H9 (cell line): ENCODE results near the gene HIPK1. TPM values are rescaled to one million over a fixed set of nuclear protein-coding genes. Genes with fewer than 3 reads are reported as not detected.
"Not testable (repeated sequence)": the region's sequence is repeated elsewhere in the genome, so short reads cannot be mapped to it uniquely, and the experiment has no call there.

Experiments
- DNase-seq: peaks from one replicate; pipeline ENCODE4 v3.0.0-alpha.2; 2017
- H2AFZ ChIP-seq: one replicate; pipeline ENCODE4 v1.6.1; 2013; ENCODE audit warnings: mild to moderate bottlenecking, low read length, control low read depth, moderate library complexity
- H2AK5ac ChIP-seq: 2 replicates; pipeline ENCODE4 v1.6.1; 2013; ENCODE audit warnings: low read length, control low read depth, mixed read lengths; ENCODE audit not compliant: insufficient read length
- H2BK120ac ChIP-seq: one replicate; pipeline ENCODE4 v1.6.1; 2013; ENCODE audit warnings: low read depth, mild to moderate bottlenecking, low read length, control low read depth, inconsistent platforms; ENCODE audit not compliant: poor library complexity, severe bottlenecking
- H2BK12ac ChIP-seq: 2 replicates; pipeline ENCODE4 v1.6.1; 2013; ENCODE audit warnings: low read length, control low read depth, mixed read lengths, low read depth; ENCODE audit not compliant: insufficient read length
- H2BK15ac ChIP-seq: 2 replicates; pipeline ENCODE4 v1.6.1; 2013; ENCODE audit warnings: low read depth, low read length, control low read depth
- H2BK20ac ChIP-seq: one replicate; pipeline ENCODE4 v1.6.1; 2013; ENCODE audit warnings: low read depth, mild to moderate bottlenecking, low read length, control low read depth, inconsistent platforms; ENCODE audit not compliant: poor library complexity, severe bottlenecking
- H2BK5ac ChIP-seq: 2 replicates; pipeline ENCODE4 v1.6.1; 2013; ENCODE audit warnings: low read length, control low read depth, mixed read lengths; ENCODE audit not compliant: insufficient read length
- H3K14ac ChIP-seq: 2 replicates; pipeline ENCODE4 v1.6.1; 2013; ENCODE audit warnings: low read length, control low read depth; ENCODE audit not compliant: insufficient read depth
- H3K18ac ChIP-seq: 2 replicates; pipeline ENCODE4 v1.6.1; 2013; ENCODE audit warnings: low read depth, mild to moderate bottlenecking, mixed read lengths, low read length, control low read depth; ENCODE audit not compliant: insufficient read length
- H3K23ac ChIP-seq: 2 replicates; pipeline ENCODE4 v1.6.1; 2013; ENCODE audit warnings: low read length, control low read depth, mixed read lengths, low read depth; ENCODE audit not compliant: insufficient read length
- H3K23me2 ChIP-seq: 2 replicates; pipeline ENCODE4 v1.6.1; 2013; ENCODE audit warnings: low read depth, mild to moderate bottlenecking, mixed read lengths, low read length, control low read depth; ENCODE audit not compliant: insufficient read length, poor library complexity, severe bottlenecking
- H3K27ac ChIP-seq: 2 replicates; pipeline ENCODE4 v1.5.1; 2013; ENCODE audit warnings: low read length, control low read depth, mixed read lengths, low read depth; ENCODE audit not compliant: insufficient read length
- H3K27me3 ChIP-seq: 2 replicates; pipeline ENCODE4 v1.6.1; 2013; ENCODE audit warnings: low read length, control low read depth, inconsistent platforms; ENCODE audit not compliant: insufficient read depth
- H3K4ac ChIP-seq: 2 replicates; pipeline ENCODE4 v1.6.1; 2013; ENCODE audit warnings: low read depth, mild to moderate bottlenecking, control low read depth, inconsistent platforms, low read length, moderate library complexity
- H3K4me1 ChIP-seq: 2 replicates; pipeline ENCODE4 v1.6.1; 2013; ENCODE audit warnings: low read length, control low read depth, inconsistent platforms; ENCODE audit not compliant: insufficient read depth
- H3K4me2 ChIP-seq: 2 replicates; pipeline ENCODE4 v1.6.1; 2013; ENCODE audit warnings: low read length, control low read depth, mixed read lengths; ENCODE audit not compliant: insufficient read length, insufficient read depth
- H3K56ac ChIP-seq: 2 replicates; pipeline ENCODE4 v1.6.1; 2013; ENCODE audit warnings: low read depth, mild to moderate bottlenecking, mixed read lengths, low read length, control low read depth; ENCODE audit not compliant: insufficient read length
- H3K79me1 ChIP-seq: 2 replicates; pipeline ENCODE4 v1.6.1; 2013; ENCODE audit warnings: low read depth, mild to moderate bottlenecking, moderate library complexity, low read length, control low read depth, inconsistent platforms; ENCODE audit not compliant: insufficient read depth, poor library complexity, severe bottlenecking
- H3K79me2 ChIP-seq: 2 replicates; pipeline ENCODE4 v1.6.1; 2013; ENCODE audit warnings: low read length, control low read depth, inconsistent platforms; ENCODE audit not compliant: insufficient read depth
- H3K9ac ChIP-seq: 2 replicates; pipeline ENCODE4 v1.6.1; 2013; ENCODE audit warnings: low read length, control low read depth, mixed read lengths; ENCODE audit not compliant: insufficient read length; ENCODE audit errors: extremely low read depth
- H3K9me3 ChIP-seq: one replicate; pipeline ENCODE4 v1.6.1; 2013; ENCODE audit warnings: low read depth, low read length, inconsistent platforms; ENCODE audit not compliant: control insufficient read depth
- H3T11ph ChIP-seq: one replicate; pipeline ENCODE4 v1.6.1; 2013; ENCODE audit warnings: mild to moderate bottlenecking, low read length, control low read depth, inconsistent platforms
- H4K20me1 ChIP-seq: one replicate; pipeline ENCODE4 v1.6.1; 2013; ENCODE audit not compliant: control insufficient read depth, insufficient read length, insufficient read depth
- H4K5ac ChIP-seq: 2 replicates; pipeline ENCODE4 v1.6.1; 2013; ENCODE audit warnings: low read depth, mild to moderate bottlenecking, mixed read lengths, low read length, control low read depth; ENCODE audit not compliant: insufficient read length
- H4K8ac ChIP-seq: replicated peaks from 2 replicates; pipeline ENCODE4 v1.6.1; 2013; ENCODE audit warnings: low read length, control low read depth, mixed read lengths, low read depth; ENCODE audit not compliant: insufficient read length
- H4K91ac ChIP-seq: 2 replicates; pipeline ENCODE4 v1.6.1; 2013; ENCODE audit warnings: low read depth, mild to moderate bottlenecking, moderate library complexity, mixed read lengths, low read length, control low read depth; ENCODE audit not compliant: insufficient read length
- H3K27ac Mint-ChIP-seq, 3 experiments: 2 replicates in 2 of 3; 3 replicates in 1 of 3; pipeline ENCODE4 v1.8.0; 2020 to 2021; ENCODE audit warnings: mixed read lengths in 3 of 3, mild to moderate bottlenecking in 1 of 3, moderate library complexity in 1 of 3
- H3K27me3 Mint-ChIP-seq: 2 replicates; pipeline ENCODE4 v1.8.0; 2021; ENCODE audit warnings: low read depth, mild to moderate bottlenecking, moderate library complexity, mixed read lengths
- H3K36me3 Mint-ChIP-seq, 3 experiments: 2 replicates in 2 of 3; 3 replicates in 1 of 3; pipeline ENCODE4 v1.8.0; 2020 to 2021; ENCODE audit warnings: low read depth in 3 of 3, mixed read lengths in 3 of 3; ENCODE audit not compliant: insufficient read depth in 1 of 3
- H3K4me1 Mint-ChIP-seq, 2 experiments: 2 replicates each; pipeline ENCODE4 v1.8.0; 2020; ENCODE audit warnings: mixed read lengths in 2 of 2
- H3K4me3 Mint-ChIP-seq, 2 experiments: 2 replicates in 1 of 2; 3 replicates in 1 of 2; pipeline ENCODE4 v1.8.0; 2020 to 2021; ENCODE audit warnings: mild to moderate bottlenecking in 2 of 2, mixed read lengths in 2 of 2, moderate library complexity in 1 of 2
- H3K9me3 Mint-ChIP-seq, 2 experiments: 2 replicates in 1 of 2; 3 replicates in 1 of 2; pipeline ENCODE4 v1.8.0; 2020; ENCODE audit warnings: mild to moderate bottlenecking in 2 of 2, mixed read lengths in 2 of 2, moderate library complexity in 1 of 2
- WGBS: extraction: QIAGEN DNeasy Blood & Tissue Kit; methylation state at CpG from one replicate; pipeline ENCODE4 v1.1.7; 2013; ENCODE audit warnings: missing lambda C conversion rate, low lambda C conversion rate, mixed read lengths; ENCODE audit not compliant: insufficient read length; ENCODE audit errors: extremely low coverage; 5-methylcytosine and 5-hydroxymethylcytosine counted together
- total RNA-seq: library from RNA; stranded (reverse); gene quantifications from 2 replicates; pipeline ENCODE4 v1.2.1, GENCODE V29; 2021
- TF ChIP-seq, protein P1 (sequence below): fragments of 200-600 bp; sonication (generic); conservative IDR thresholded peaks from 3 replicates; pipeline ENCODE4 v1.8.0; 2021; ENCODE audit warnings: antibody characterized with exemption, mild to moderate bottlenecking

Gene HIPK1
- total RNA-seq, 1 experiment from 2014 or later: 65.7 TPM

DNA sequence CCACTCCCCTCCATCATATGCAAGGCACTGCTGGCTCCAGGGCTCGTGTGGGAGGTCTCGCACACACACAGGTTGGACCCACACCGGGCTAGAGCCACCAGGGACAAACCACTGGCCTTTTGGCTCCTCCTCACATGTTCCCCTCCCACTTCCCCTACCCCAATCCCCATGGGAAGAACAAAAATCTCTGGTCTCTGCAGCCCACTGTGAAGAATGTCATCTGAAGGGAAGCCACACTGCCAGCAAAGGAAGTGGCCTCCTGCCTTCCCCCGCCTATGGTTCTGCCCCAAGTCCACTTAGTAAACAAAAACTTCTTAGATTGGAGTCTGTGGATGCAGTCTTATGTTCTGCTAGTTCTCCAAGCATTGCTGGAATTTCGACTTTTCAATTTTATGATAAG, 74.3 kb downstream of the HIPK1 start:
- Histone ChIP-seq H3K14ac (no peak overlapping the region), H4K5ac (no peak overlapping the region), H2BK20ac (no peak overlapping the region), H3K4ac (no peak overlapping the region), H3T11ph (no peak overlapping the region), H3K79me2 (no peaks in the 10 kb centered on the region), H3K27me3 (no peaks in the 10 kb centered on the region), H3K18ac (no peak overlapping the region), H2BK12ac (no peak overlapping the region), H3K4me1 (peaks cover 18% of the 10 kb centered on the region), H4K20me1 (no peaks in the 10 kb centered on the region), H3K9ac (no peak overlapping the region), H3K4me2 (no peak overlapping the region), H4K8ac (no peak overlapping the region), H3K23ac (no peak overlapping the region), H2AFZ (no peak overlapping the region), H3K79me1 (no peaks in the 10 kb centered on the region), H2BK15ac (no peak overlapping the region), H2BK120ac (no peak overlapping the region), H3K56ac (no peak overlapping the region), H2BK5ac (no peak overlapping the region), H2AK5ac (no peak overlapping the region), H4K91ac (no peak overlapping the region), H3K23me2 (no peaks in the 10 kb centered on the region), H3K9me3 (no peaks in the 10 kb centered on the region), H3K27ac (no peak overlapping the region)
- TF ChIP-seq, protein P1, sequence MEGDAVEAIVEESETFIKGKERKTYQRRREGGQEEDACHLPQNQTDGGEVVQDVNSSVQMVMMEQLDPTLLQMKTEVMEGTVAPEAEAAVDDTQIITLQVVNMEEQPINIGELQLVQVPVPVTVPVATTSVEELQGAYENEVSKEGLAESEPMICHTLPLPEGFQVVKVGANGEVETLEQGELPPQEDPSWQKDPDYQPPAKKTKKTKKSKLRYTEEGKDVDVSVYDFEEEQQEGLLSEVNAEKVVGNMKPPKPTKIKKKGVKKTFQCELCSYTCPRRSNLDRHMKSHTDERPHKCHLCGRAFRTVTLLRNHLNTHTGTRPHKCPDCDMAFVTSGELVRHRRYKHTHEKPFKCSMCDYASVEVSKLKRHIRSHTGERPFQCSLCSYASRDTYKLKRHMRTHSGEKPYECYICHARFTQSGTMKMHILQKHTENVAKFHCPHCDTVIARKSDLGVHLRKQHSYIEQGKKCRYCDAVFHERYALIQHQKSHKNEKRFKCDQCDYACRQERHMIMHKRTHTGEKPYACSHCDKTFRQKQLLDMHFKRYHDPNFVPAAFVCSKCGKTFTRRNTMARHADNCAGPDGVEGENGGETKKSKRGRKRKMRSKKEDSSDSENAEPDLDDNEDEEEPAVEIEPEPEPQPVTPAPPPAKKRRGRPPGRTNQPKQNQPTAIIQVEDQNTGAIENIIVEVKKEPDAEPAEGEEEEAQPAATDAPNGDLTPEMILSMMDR: no peak
- DNase-seq: no peak
- peaks cover 16% of the 10 kb centered on the region in 2 experiments; a peak in 4 of 5 replicates for H3K9me3 Mint-ChIP-seq
- peaks cover 60 to 62% of the 10 kb centered on the region in 2 experiments for H3K4me1 Mint-ChIP-seq
- H3K4me3 Mint-ChIP-seq: no peak overlapping the region
- WGBS: no CpG with 5 or more reads among the region's 5 CpGs
- peaks cover 4% of the 10 kb centered on the region for H3K27me3 Mint-ChIP-seq
- peak overlapping the region in 1 of 3 experiments; percentile 19; a peak in 2 of 7 replicates for H3K27ac Mint-ChIP-seq
- H3K36me3 Mint-ChIP-seq: peaks cover 8 to 34% (median 9%) of the 10 kb centered on the region in 3 experiments

DNA sequence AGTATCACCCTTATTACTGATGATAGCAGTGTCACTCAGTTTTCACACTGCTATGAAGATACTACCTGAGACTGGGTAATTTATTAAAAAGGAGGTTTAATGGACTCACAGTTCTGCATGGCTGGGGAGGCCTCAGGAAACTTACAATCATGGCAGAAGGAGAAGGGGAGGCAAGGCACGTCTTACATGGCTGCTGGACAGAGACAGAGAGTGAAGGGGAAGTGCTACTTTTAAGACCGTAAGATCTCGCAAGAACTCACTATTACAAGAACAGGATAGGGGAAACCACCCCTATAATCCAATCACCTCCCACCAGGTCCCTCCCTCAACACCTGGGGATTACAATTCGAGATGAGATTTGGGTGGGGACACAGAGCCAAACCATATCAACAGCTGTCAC, 77.7 kb downstream of the HIPK1 start:
- not testable (repeated sequence) for H2BK12ac ChIP-seq, H3K4me3 Mint-ChIP-seq, H3K4me2 ChIP-seq, H3K4ac ChIP-seq, H3K23ac ChIP-seq, H3K27ac ChIP-seq, H3T11ph ChIP-seq, H4K91ac ChIP-seq, H4K8ac ChIP-seq, H3K23me2 ChIP-seq, H2BK15ac ChIP-seq, H3K27me3 Mint-ChIP-seq, H3K79me1 ChIP-seq, H3K18ac ChIP-seq, H3K56ac ChIP-seq, H2BK120ac ChIP-seq, H2BK5ac ChIP-seq, DNase-seq, H3K9me3 ChIP-seq, H4K20me1 ChIP-seq, H2AK5ac ChIP-seq, H3K14ac ChIP-seq, H3K79me2 ChIP-seq, H2BK20ac ChIP-seq, H3K9ac ChIP-seq, H3K27ac Mint-ChIP-seq, H3K27me3 ChIP-seq, H4K5ac ChIP-seq, H2AFZ ChIP-seq
- Mint-ChIP-seq H3K4me1 (peaks cover 40 to 50% of the 10 kb centered on the region in 2 experiments), H3K36me3 (peaks cover 8 to 34% (median 11%) of the 10 kb centered on the region in 3 experiments), H3K9me3 (peaks cover 16% of the 10 kb centered on the region in 2 experiments; a peak in 4 of 5 replicates)
- H3K4me1 ChIP-seq: peaks cover 25% of the 10 kb centered on the region
- WGBS: no CpG with 5 or more reads among the region's 4 CpGs
